HT-29 (cell line): Measurements from ENCODE around the gene SLC22A4. TPM values are rescaled to one million over a fixed set of nuclear protein-coding genes. Genes with fewer than 3 reads are reported as not detected.

ENCODE experiments used
- DNase-seq: peaks from one replicate; pipeline ENCODE4 v3.0.0-alpha.2; 2015; ENCODE audit warnings: low spot score
- total RNA-seq: library from RNA; depleted of rRNA; stranded (reverse); fragments of >200 nt; shearing (Covaris generic); gene quantifications from 2 replicates; pipeline ENCODE4 v1.2.3, GENCODE V29; 2014

Gene SLC22A4
- total RNA-seq, 1 experiment from 2014 or later: 0.20 TPM

GRCh38 chr5:132262882-132263547, 31.2 kb upstream of the SLC22A4 start:
- DNase-seq: no peak

- no peak for DNase-seq
Measured at GRCh38 chr5:132263548-132264261, 30.5 kb upstream of the SLC22A4 start.

GRCh38 chr5:132264546-132265335, 29.5 kb upstream of the SLC22A4 start:
- no peak for DNase-seq

- peak; percentile 87 for DNase-seq
Measured at GRCh38 chr5:132265336-132266030, 28.7 kb upstream of the SLC22A4 start.

- no peak for DNase-seq
Measured at GRCh38 chr5:132266031-132266835, 28.0 kb upstream of the SLC22A4 start.

- DNase-seq: no peak
Measured at GRCh38 chr5:132266836-132267160, 27.4 kb upstream of the SLC22A4 start.

- DNase-seq: no peak
Measured at GRCh38 chr5:132267166-132267739, 26.9 kb upstream of the SLC22A4 start.

GRCh38 chr5:132267931-132268768, 26.0 kb upstream of the SLC22A4 start:
- no peak for DNase-seq

GRCh38 chr5:132268769-132269551, 25.2 kb upstream of the SLC22A4 start:
- no peak for DNase-seq

- no peak for DNase-seq
Measured at GRCh38 chr5:132269635-132270334, 24.4 kb upstream of the SLC22A4 start.

GRCh38 chr5:132270335-132270665, 23.9 kb upstream of the SLC22A4 start:
- no peak for DNase-seq

- no peak for DNase-seq
Measured at GRCh38 chr5:132270706-132271105, 23.5 kb upstream of the SLC22A4 start.

- no peak for DNase-seq
Measured at GRCh38 chr5:132271251-132272246, 22.6 kb upstream of the SLC22A4 start.

GRCh38 chr5:132272311-132273210, 21.6 kb upstream of the SLC22A4 start:
- peak; percentile 72 for DNase-seq

GRCh38 chr5:132273631-132274030, 20.6 kb upstream of the SLC22A4 start:
- no peak for DNase-seq
